HG03139 (cell line): Measurements from ENCODE around the gene MT1M.

ENCODE experiments used
- ATAC-seq: cut with Tn5 transposase; IDR thresholded peaks from one replicate; pipeline ENCODE4 v1.9.1; 2021; ENCODE audit not compliant: unreplicated experiment

MT1M gene

DNA sequence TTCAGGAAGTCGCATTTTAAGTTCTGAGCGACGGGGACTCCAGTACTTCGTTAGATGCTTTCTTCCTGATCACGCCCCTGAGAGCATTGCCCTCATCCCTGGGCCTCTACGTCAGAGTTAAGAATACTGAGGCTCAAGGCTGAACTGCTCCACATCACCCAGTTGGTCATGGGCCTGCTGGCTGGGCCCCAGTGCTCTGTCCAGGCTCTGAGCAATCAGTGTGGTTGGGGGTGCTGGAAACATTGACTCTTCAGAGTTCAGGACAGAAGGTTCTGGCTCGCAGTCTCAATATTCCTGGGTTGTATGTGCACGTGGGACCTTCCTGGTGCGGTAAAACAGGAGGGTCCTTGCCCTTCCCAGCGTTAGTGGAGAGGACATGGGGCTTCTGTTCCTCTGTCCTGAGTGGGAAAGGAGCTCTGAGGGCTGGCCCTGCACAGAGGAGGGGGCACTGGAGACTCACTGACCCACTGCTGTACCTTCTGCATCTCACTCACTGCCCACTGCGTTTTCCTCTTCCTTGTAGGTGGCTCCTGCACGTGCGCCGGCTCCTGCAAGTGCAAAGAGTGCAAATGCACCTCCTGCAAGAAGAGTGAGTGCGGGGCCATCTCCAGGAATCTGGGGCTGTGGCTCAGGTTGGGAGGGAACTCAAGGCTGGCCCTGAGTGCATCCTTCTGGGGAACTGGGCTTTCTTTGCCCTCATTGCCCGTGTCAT is 6.4 kb upstream of the MT1M start:
- no peak for ATAC-seq

GRCh38 chr16:56626685-56627084 is 5.8 kb upstream of the MT1M start:
- no peak for ATAC-seq

DNA sequence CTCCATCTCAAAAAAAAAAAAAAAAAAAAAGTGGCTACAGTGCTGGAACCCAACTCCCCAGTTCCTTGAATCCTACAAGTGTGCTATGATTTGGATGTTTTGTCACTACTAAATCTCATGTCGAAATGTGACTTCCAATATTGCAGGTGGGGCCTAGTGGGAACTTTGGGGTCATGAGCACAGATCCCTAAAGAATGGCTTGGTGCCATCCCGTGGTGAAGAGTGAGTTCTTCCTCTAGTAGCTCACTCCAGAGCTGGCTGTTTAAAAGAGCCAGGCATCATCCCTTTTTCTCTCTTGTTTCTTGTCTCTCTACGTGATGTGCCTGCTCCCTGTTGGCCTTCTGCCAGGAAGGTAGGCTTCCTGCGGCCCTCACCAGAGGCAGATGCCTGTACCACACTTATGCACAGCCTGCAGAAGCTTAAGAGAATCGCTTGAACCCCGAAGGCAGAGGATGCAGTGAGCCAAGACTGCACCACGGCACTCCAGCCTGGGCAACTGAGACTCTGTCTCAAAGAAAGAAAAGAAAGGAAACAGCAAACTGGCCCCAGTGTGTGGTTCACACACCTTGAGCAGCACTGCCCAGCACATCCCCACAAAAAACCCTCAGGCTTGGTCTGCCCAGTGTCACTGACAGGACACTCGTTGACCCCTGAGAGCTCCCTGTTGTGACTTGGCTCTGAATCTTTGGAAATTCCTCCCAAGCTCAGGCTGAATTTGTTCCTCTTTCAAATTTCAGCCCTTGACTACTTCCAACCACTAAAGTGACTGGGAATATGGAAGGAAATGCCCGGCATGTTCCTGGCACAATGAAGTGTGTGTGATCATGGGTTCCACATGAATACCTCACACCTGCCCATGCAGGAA is 3.7 kb upstream of the MT1M start:
- ATAC-seq: no peak

DNA sequence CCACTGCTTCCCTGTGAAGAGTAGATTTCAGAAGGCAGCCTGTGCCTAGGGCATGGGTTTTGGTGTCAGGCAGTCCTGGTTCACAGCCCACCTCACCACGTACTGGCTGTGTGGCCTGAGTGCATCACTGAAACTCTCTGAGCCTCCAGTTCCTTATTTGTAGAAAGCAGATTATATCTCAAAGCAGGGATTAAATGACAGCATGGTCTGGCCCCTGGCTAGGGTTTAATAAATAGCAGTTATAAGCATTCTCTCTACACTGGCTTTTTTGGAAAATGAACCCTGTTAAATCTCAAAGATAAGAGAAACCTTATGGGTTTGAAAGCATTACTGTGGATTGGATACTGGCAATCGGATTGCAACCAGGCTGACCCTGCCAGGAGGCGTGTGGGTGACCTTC is 2.9 kb upstream of the MT1M start:
- ATAC-seq: no peak

- ATAC-seq: peak; percentile 60
Observed at GRCh38 chr16:56630134-56630533, 2.3 kb upstream of the MT1M start.

- no peak for ATAC-seq
Observed at GRCh38 chr16:56631197-56631596, 1.3 kb upstream of the MT1M start.

DNA sequence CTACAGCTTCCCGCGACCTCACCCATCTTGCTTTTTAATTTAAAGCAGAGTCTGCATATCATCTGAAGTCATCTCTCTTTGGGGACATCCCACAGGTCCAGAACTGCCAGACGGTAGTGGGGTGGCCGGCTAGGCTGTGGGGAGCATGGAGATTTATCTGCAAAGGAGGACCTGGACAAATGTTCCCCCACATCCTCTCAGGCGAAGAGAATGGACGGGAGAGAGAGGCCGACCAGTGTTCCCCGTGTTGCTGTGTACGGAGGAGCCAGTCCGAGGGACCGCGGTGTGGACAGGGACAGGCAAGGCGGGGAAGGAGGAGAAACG is 665 bp upstream of the MT1M start:
- no peak for ATAC-seq

- ATAC-seq: no peak
Observed at GRCh38 chr16:56632848-56633365, 448 bp downstream of the MT1M start.

DNA sequence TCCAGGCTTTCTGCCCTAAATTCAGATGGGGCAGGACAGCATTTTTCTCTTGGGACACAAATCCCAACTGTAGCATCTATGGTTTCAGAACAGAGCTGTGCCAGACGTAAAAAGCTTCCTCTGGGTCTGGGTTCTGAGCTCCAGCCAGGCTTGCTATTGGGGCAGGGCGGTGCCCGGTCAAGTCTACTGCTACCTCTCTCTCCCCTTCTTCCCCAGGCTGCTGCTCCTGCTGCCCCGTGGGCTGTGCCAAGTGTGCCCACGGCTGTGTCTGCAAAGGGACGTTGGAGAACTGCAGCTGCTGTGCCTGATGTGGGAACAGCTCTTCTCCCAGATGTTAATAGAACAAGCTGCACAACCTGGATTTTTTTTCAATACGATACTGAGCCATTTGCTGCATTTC is 1.1 kb downstream of the MT1M start:
- no peak for ATAC-seq

GRCh38 chr16:56634715-56635440 is 2.4 kb downstream of the MT1M start:
- no peak for ATAC-seq

GRCh38 chr16:56635441-56635967 is 3.0 kb downstream of the MT1M start:
- no peak for ATAC-seq

DNA sequence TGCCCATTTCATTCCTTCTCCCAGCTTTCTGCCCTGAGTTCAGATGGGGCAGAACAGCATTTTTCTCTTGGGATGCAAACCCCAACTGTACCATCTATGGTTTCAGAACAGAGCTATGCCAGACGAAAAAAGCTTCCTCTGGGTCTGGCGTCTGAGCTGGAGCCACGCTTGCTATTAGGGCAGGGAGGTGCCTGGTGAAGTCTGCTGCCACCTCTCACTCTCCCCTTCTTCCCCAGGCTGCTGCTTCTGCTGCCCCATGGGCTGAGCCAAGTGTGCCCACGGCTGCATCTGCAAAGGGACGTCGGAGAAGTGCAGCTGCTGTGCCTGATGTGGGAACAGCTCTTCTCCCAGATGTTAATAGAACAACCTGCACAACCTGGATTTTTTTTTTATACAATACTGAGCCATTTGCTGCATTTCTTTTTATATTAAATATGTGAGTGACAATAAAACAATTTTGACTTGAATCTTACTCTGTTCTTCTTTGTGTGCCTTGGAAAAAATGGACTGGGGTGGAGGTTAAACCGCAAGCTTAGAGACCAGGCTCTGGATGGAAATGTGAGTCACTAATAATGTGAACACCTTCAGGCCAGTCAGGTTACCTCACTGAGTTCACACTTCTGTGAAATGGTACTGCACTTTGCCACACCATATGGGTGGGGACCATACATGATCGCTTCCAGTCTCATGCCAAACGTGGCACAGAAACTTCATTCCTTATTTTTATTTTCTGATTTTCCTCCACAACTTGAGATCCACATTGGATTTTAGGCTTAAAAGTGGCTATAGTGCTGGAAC is 4.4 kb downstream of the MT1M start:
- ATAC-seq: no peak

GRCh38 chr16:56637814-56638750 is 5.6 kb downstream of the MT1M start, which contains the start of gene MT1A:
Gene MT1A, plus strand, starts transcription at chr16:56638666. Its CDS starts 73 bp downstream, at chr16:56638739.
- no peak for ATAC-seq

DNA sequence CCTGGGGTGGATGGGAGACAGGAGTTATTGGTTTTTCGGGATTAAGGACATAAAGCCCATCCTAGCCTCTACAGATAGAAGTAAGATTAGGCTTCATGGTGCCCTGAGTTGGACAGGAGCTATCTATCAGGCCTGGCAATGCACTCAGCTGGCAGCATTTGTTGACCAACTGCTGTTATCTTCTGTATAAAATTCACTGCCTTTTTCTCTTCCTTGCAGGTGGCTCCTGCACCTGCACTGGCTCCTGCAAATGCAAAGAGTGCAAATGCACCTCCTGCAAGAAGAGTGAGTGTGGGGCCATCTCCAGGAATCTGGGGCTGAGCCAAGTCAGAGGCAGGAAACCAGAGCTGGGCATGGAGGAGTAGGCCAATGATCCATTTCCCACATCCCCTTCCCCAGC is 6.6 kb downstream of the MT1M start:
- ATAC-seq: no peak

DNA sequence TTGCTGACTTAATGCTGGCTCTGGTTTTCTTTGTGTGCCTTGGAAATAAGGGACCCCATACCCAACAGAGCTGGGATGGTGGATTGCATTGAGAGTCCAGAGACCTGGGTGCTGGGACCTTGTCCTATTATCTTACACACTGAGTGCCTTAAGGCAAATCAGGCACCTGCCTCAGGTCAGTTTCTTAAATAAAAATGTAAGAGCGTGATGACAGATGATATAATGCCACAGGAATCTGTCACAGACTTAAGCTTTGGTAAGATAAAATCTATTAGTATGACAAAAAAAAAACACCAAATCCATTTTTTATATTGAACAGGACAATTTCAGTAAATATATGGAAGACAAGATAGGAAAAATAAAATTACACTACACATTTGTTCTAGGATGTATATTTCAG is 7.6 kb downstream of the MT1M start:
- no peak for ATAC-seq

DNA sequence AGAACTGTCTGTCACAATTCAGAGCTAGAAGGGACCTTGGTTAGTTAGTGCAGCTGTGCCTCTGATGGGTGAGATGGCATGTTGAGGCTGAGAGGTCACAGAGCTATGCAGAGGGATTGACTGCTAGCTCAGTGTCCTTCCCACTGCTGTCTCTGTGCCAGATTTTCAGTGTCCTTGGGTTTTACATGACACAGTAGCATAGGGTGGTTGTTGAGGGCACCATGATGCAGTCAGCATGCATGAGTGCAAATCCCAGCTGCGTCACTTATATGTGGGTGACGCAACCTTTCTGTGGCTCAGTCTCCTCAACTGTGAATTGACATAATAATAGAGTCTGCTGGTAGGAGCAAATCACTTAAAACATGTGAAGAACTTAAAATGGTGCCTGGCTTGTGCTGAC is 8.7 kb downstream of the MT1M start:
- no peak for ATAC-seq

DNA sequence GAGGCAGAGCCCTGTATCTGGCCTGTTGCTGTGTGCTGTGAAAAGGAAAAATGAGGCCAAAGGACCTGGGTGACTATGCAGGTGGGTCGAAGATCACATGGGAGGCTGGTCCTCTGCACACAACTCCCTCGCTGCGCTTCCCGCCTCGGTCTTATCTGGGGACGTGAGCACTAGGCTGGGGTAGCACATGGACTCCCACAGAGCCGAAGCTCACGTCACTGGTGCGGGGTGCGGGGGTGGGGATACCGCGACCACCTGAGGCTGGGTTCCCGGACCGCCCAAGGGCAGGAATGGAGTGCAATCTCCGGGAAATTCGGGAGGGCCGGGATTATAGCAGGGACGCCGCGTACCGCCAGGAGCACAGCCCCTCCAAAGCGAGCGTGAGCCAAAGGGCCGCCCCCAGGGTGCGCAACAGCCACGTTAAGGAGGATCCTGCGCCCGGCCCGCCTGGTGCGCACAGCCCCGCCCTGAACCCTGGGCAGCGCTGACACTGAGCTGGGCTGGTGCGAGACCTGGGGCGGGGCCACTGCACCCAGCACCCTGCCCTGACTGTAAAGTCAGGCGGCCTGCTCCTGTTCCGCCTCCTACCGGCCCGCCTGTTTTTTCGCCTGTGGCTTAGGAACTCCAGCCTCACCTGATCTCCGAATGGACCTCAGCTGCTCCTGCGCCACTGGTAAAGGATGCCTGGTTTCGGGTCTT is 10.8 kb downstream of the MT1M start:
- no peak for ATAC-seq

GRCh38 chr16:56643833-56644232 is 11.4 kb downstream of the MT1M start:
- no peak for ATAC-seq

GRCh38 chr16:56645311-56645710 is 12.9 kb downstream of the MT1M start:
- ATAC-seq: no peak
